K562 (cell line): Measurements from ENCODE around the gene IZUMO4.

Experiments used
- CREM ChIP-seq: IDR thresholded peaks from 2 replicates; pipeline ENCODE4 v1.6.1; 2014; ENCODE audit warnings: antibody characterized with exemption, low read depth
- CTCF ChIP-seq, 3 experiments: IDR thresholded peaks in 2 of 3; conservative IDR thresholded peaks in 1 of 3; 2 replicates each; pipeline ENCODE4 v1.5.1; 2011 to 2012; ENCODE audit warnings: low read length in 3 of 3, mild to moderate bottlenecking in 3 of 3, control low read depth in 2 of 3, improper control_type of control experiment in 1 of 3, inconsistent platforms in 1 of 3, low read depth in 1 of 3, mixed read lengths in 1 of 3, moderate library complexity in 1 of 3; ENCODE audit not compliant: insufficient read depth in 2 of 3
- E2F1 ChIP-seq: sonication (generic); formaldehyde crosslinking; IDR thresholded peaks from 2 replicates; pipeline ENCODE4 v1.8.1; 2023; ENCODE audit warnings: mild to moderate bottlenecking, missing genetic modification reagents, moderate library complexity
- EGR1 ChIP-seq: fragments of 450-650 bp; conservative IDR thresholded peaks from 2 replicates; pipeline ENCODE4 v1.6.1; 2017; ENCODE audit warnings: mild to moderate bottlenecking
- FUS ChIP-seq: fragments of 200-400 bp; formaldehyde crosslinking; optimal IDR thresholded peaks from 2 replicates; pipeline ENCODE3; 2017; ENCODE audit warnings: low read depth, low read length
- MXI1 ChIP-seq: IDR thresholded peaks from 2 replicates; pipeline ENCODE4 v1.6.1; 2011; ENCODE audit warnings: low read depth, mild to moderate bottlenecking, improper control_type of control experiment, low read length
- NR2C2 ChIP-seq, 2 experiments: fragments of 200-800 bp in 1 of 2; sonication (Bioruptor generic) in 1 of 2; sonication (generic) in 1 of 2; formaldehyde crosslinking in 1 of 2; IDR thresholded peaks; 2 replicates each; pipeline versions ENCODE4 v1.6.1 to v1.8.0; 2016 to 2022; ENCODE audit warnings: mild to moderate bottlenecking in 1 of 2, missing compliant biosample characterization in 1 of 2, missing genetic modification characterization in 1 of 2, missing genetic modification reagents in 1 of 2
- TEAD4 ChIP-seq, 2 experiments: sonication (generic) in 1 of 2; formaldehyde crosslinking in 1 of 2; IDR thresholded peaks; 2 replicates each; pipeline versions ENCODE4 v1.6.1 to v1.8.0; 2012 to 2022; ENCODE audit warnings: borderline replicate concordance in 1 of 2, inconsistent platforms in 1 of 2, low read length in 1 of 2, mild to moderate bottlenecking in 1 of 2, missing genetic modification reagents in 1 of 2
- ZNF133 ChIP-seq: fragments of 250-450 bp; sonication (Bioruptor Pico); IDR thresholded peaks from 2 replicates; pipeline ENCODE4 v1.4.0; 2020; ENCODE audit warnings: mild to moderate bottlenecking
- ZNF23 ChIP-seq: fragments of 250-450 bp; sonication (Bioruptor Pico); IDR thresholded peaks from 2 replicates; pipeline ENCODE4 v1.4.0; 2020; ENCODE audit warnings: mild to moderate bottlenecking
- ZNF444 ChIP-seq: fragments of 250-450 bp; sonication (Bioruptor Pico); IDR thresholded peaks from 2 replicates; pipeline ENCODE4 v1.4.0; 2020; ENCODE audit warnings: mild to moderate bottlenecking, moderate library complexity
- ZNF76 ChIP-seq: fragments of 250-450 bp; sonication (Bioruptor Pico); IDR thresholded peaks from 2 replicates; pipeline ENCODE4 v1.4.0; 2020; ENCODE audit warnings: mild to moderate bottlenecking, moderate library complexity, borderline replicate concordance
- TF ChIP-seq, protein P1 (sequence below): fragments of 250-450 bp; sonication (Bioruptor Pico); IDR thresholded peaks from 2 replicates; pipeline ENCODE4 v1.8.0; 2021; ENCODE audit warnings: mild to moderate bottlenecking, moderate library complexity

GRCh38 chr19:2101417-2102335 is 5.0 kb downstream of the IZUMO4 start:
- no peak for TF ChIP-seq ZNF444
- TF ChIP-seq CREM = no peak
- TF ChIP-seq ZNF23 (CRISPR knock-in tag) = no peak
- TF ChIP-seq, protein P1, sequence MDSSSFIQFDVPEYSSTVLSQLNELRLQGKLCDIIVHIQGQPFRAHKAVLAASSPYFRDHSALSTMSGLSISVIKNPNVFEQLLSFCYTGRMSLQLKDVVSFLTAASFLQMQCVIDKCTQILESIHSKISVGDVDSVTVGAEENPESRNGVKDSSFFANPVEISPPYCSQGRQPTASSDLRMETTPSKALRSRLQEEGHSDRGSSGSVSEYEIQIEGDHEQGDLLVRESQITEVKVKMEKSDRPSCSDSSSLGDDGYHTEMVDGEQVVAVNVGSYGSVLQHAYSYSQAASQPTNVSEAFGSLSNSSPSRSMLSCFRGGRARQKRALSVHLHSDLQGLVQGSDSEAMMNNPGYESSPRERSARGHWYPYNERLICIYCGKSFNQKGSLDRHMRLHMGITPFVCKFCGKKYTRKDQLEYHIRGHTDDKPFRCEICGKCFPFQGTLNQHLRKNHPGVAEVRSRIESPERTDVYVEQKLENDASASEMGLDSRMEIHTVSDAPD = no peak
- TF ChIP-seq ZNF76 (CRISPR knock-in tag) = no peak
- no peak for TF ChIP-seq CTCF (IDR thresholded peaks at IDR 0.05 in 2 of 3, conservative IDR thresholded peaks at IDR 0.05 in 1 of 3; ENCODE audit: insufficient read depth in 2 of 3, low read depth in 1 of 3, low read length in 3 of 3)
- TF ChIP-seq E2F1 (CRISPR knock-in tag) = no peak
- no peak for TF ChIP-seq ZNF133
- TF ChIP-seq EGR1 = no peak
- no peak for TF ChIP-seq MXI1
- TF ChIP-seq FUS = no peak
- no peak for TF ChIP-seq NR2C2 (CRISPR knock-in tag; IDR thresholded peaks at IDR 0.05)
- no peak for TF ChIP-seq NR2C2 (tag; IDR thresholded peaks at IDR 0.05)
- no peak for TF ChIP-seq TEAD4 (IDR thresholded peaks at IDR 0.05; ENCODE audit: low read length)
- no peak for TF ChIP-seq TEAD4 (CRISPR knock-in tag; IDR thresholded peaks at IDR 0.05; ENCODE audit: borderline replicate concordance)
